ENCODE measurements around the gene ABCA13.

ABCA13 gene

GRCh38 chr7:48242846-48243245 lies 71.6 kb downstream of the ABCA13 start:
- DNase-seq = no peak

- DNase-seq = peak; percentile 90
Observed at GRCh38 chr7:48244864-48245271, 73.6 kb downstream of the ABCA13 start.

GRCh38 chr7:48245751-48246472 lies 74.7 kb downstream of the ABCA13 start:
- peak; percentile 95 for DNase-seq

- no peak for DNase-seq
Observed at GRCh38 chr7:48249166-48249565, 77.9 kb downstream of the ABCA13 start.

- DNase-seq = no peak
Observed at GRCh38 chr7:48250441-48250951, 79.2 kb downstream of the ABCA13 start.

GRCh38 chr7:48251766-48252165 lies 80.5 kb downstream of the ABCA13 start:
- peak; percentile 49 for DNase-seq

GRCh38 chr7:48252995-48253394 lies 81.7 kb downstream of the ABCA13 start:
- no peak for DNase-seq

GRCh38 chr7:48255046-48255445 lies 83.8 kb downstream of the ABCA13 start:
- DNase-seq = no peak

GRCh38 chr7:48259463-48260280 lies 88.4 kb downstream of the ABCA13 start:
- DNase-seq = no peak

GRCh38 chr7:48261696-48262095 lies 90.4 kb downstream of the ABCA13 start:
- no peak for DNase-seq

- DNase-seq = no peak
Observed at GRCh38 chr7:48262606-48263310, 91.5 kb downstream of the ABCA13 start.

- DNase-seq = no peak
Observed at GRCh38 chr7:48263311-48263650, 92.0 kb downstream of the ABCA13 start.

GRCh38 chr7:48269066-48269465 lies 97.8 kb downstream of the ABCA13 start:
- DNase-seq = no peak

- DNase-seq = no peak
Observed at GRCh38 chr7:48274662-48275061, 103.4 kb downstream of the ABCA13 start.

- DNase-seq = no peak
Observed at GRCh38 chr7:48279420-48279819, 108.2 kb downstream of the ABCA13 start.

GRCh38 chr7:48280100-48280499 lies 108.8 kb downstream of the ABCA13 start:
- DNase-seq = no peak

- DNase-seq = no peak
Observed at GRCh38 chr7:48285373-48285772, 114.1 kb downstream of the ABCA13 start.

- DNase-seq = no peak
Observed at GRCh38 chr7:48286836-48287235, 115.6 kb downstream of the ABCA13 start.

GRCh38 chr7:48289656-48290055 lies 118.4 kb downstream of the ABCA13 start:
- no peak for DNase-seq

GRCh38 chr7:48292949-48293348 lies 121.7 kb downstream of the ABCA13 start:
- DNase-seq = no peak

GRCh38 chr7:48295296-48295971 lies 124.2 kb downstream of the ABCA13 start:
- DNase-seq = no peak

- no peak for DNase-seq
Observed at GRCh38 chr7:48296966-48297365, 125.7 kb downstream of the ABCA13 start.

- peak; percentile 42 for DNase-seq
Observed at GRCh38 chr7:48298779-48299178, 127.5 kb downstream of the ABCA13 start.
